Aorta (tissue), 5 donors: ENCODE measurements around the gene PAFAH2. TPM values are rescaled to one million over a fixed set of nuclear protein-coding genes. Genes with fewer than 3 reads are reported as not detected.
"Not testable (repeated sequence)": the region's sequence is repeated elsewhere in the genome, so short reads cannot be mapped to it uniquely, and the experiment has no call there.

ENCODE experiments used
- ATAC-seq: fragments of 200-7000 bp; cut with Tn5 transposase; one replicate; pipeline ENCODE4 v1.9.1; 2022; ENCODE audit warnings: moderate library complexity; ENCODE audit not compliant: low FRiP score
- DNase-seq, 2 donors: peaks; one replicate each; pipeline ENCODE4 v3.0.0-alpha.2; 2020
- H3K27ac ChIP-seq, 2 donors: one replicate each; pipeline ENCODE4 v1.5.1; 2013; ENCODE audit warnings: low read length in 2 of 2, mild to moderate bottlenecking in 2 of 2, moderate library complexity in 2 of 2, control low read depth in 1 of 2, inconsistent platforms in 1 of 2, low read depth in 1 of 2
- H3K27me3 ChIP-seq, 2 donors: one replicate each; pipeline ENCODE4 v1.6.1; 2013; ENCODE audit warnings: control low read depth in 1 of 2, low read length in 1 of 2, mild to moderate bottlenecking in 1 of 2, moderate library complexity in 1 of 2; ENCODE audit not compliant: insufficient read depth in 2 of 2, control insufficient read depth in 1 of 2
- H3K36me3 ChIP-seq, 2 donors: one replicate each; pipeline ENCODE4 v1.6.1; 2013; ENCODE audit warnings: control low read depth in 1 of 2, low read length in 1 of 2, mild to moderate bottlenecking in 1 of 2; ENCODE audit not compliant: insufficient read depth in 2 of 2, control insufficient read depth in 1 of 2
- H3K4me1 ChIP-seq, 2 donors: one replicate each; pipeline ENCODE4 v1.6.1; 2013; ENCODE audit warnings: low read length in 2 of 2, control low read depth in 1 of 2, mild to moderate bottlenecking in 1 of 2, moderate library complexity in 1 of 2; ENCODE audit not compliant: insufficient read depth in 2 of 2, control insufficient read depth in 1 of 2
- H3K4me3 ChIP-seq, 2 donors: one replicate each; pipeline ENCODE4 v1.5.1; 2013; ENCODE audit warnings: low read length in 2 of 2, control low read depth in 1 of 2, mild to moderate bottlenecking in 1 of 2
- H3K9me3 ChIP-seq: one replicate; pipeline ENCODE4 v1.6.1; 2013; ENCODE audit warnings: mild to moderate bottlenecking, low read length; ENCODE audit not compliant: control insufficient read depth
- WGBS, 2 donors: extraction: QIAGEN DNeasy Blood & Tissue Kit; methylation state at CpG; one replicate each; pipeline ENCODE4 v1.1.7; 2013; 5-methylcytosine and 5-hydroxymethylcytosine counted together
- intact Hi-C, 2 donors: fragments of 100-400 bp; cut with DNase I; formaldehyde crosslinking; loops; one replicate each; pipeline versions ENCODE4 v1.14.2 to v1.15.0; 2022
- polyA plus RNA-seq, 2 donors: library from polyadenylated mRNA; stranded (reverse); fragments of 200-250 nt; gene quantifications; one replicate each; pipeline ENCODE4 v1.2.3, GENCODE V29; 2013
- total RNA-seq, 2 donors: library from RNA; stranded (reverse); fragmentation: NEBNext Ultra II Directional; extraction: Animal tissue kit (Norgen Biotek cat#: 25700); gene quantifications; one replicate each; pipeline ENCODE4 v1.2.1, GENCODE V29; 2021
- donor health status: healthy with polysubstance abuse.
- donor health status: Bipolar disorder and iron deficiency.
- donor health status: DM: no; HTN: no; CAD: no.
- donor health status: DM: no; HTN: no; CAD: no.
- donor health status: DM: yes; HTN: yes; CAD: no.

PAFAH2 gene
- total and polyA plus RNA-seq, 4 donors = 3.7 to 6.4 (median 4.8) TPM

GRCh38 chr1:25993197-25993951, 4.5 kb downstream of the PAFAH2 start:
- 87 to 88% methylated on average over 8 of the region's 8 CpGs for WGBS, 2 donors

DNA sequence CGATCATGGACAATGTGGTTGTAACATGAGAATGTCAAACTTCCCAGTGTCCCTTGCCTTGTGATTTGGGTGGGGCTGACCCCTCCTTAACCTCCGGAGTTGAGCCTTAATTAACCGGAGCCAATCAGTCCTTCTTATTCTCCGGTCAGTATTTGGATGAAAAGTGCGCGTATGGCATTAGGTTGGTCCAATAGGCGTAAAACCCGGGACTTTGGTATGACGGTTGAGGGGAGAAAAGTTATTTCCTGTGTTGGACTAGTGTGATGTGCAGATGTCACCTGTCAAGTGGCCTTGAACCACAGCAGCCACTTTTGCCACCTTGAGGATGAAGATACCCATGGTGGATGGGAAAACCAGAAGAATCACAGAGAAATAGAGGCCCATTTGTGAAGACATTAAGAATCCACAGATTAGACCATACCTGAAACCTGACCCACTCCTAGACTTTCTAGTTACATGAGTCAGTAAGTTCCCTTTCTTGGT, 5.1 kb downstream of the PAFAH2 start:
- Histone ChIP-seq H3K36me3 (peaks cover 0 to 2% of the 10 kb centered on the region in 2 donors), H3K9me3 (no peaks in the 10 kb centered on the region), H3K27ac (no peak overlapping the region), H3K4me1 (no peaks in the 10 kb centered on the region), H3K4me3 (no peak overlapping the region), H3K27me3 (no peaks in the 10 kb centered on the region)
- ATAC-seq (no peak), DNase-seq (no peak)
- 92 to 93% methylated on average over 9 of the region's 9 CpGs for WGBS, 2 donors
- intact Hi-C loops = no loop called here

More at GRCh38 chr1:25993197-25993951, 4.5 kb downstream of the PAFAH2 start:
- Histone ChIP-seq H3K9me3 (no peaks in the 10 kb centered on the region), H3K27ac (no peak overlapping the region), H3K36me3 (peaks cover 0 to 2% of the 10 kb centered on the region in 2 donors), H3K27me3 (no peaks in the 10 kb centered on the region), H3K4me3 (no peak overlapping the region), H3K4me1 (no peaks in the 10 kb centered on the region)
- ATAC-seq = no peak
- intact Hi-C loops = no loop called here
- DNase-seq = no peak

DNA sequence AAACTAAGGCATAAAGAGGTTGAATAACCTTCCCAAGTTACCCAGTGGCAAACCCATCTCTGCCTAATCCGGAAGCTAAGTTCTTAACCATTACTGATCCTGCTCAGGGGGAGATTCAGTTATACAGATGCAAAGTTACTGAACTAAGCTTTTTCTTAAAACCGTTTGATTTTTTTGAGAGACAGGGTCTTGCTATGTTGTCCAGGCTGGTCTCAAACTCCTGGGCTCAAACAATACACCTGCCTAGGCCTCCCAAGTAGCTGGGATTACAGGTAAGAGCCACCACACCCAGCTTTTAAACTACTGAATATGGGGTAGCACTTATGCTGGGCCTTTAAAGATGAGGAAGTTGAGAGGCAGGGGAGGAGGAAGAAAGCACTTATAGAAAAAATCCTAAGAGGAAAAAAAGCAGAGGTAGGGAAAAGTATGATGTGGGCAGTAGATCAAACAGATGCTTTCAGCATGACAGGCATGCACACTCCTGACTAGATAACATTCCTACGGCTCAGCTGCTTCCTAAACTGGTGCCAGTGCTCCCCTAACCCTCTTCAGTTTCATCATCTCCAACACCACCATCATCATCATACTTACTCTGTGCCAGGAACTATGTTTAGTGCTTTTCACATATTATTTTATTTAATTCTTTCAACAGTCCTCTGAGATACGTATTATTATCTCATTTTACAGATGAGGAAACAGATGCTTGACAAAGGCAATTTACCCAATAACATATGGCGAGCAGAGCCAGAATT, 5.8 kb downstream of the PAFAH2 start:
- WGBS, 2 donors = 88 to 89% methylated on average over 5 of the region's 5 CpGs
- Histone ChIP-seq H3K27ac (no peak overlapping the region), H3K36me3 (peaks cover 0 to 2% of the 10 kb centered on the region in 2 donors), H3K4me1 (no peaks in the 10 kb centered on the region), H3K9me3 (no peaks in the 10 kb centered on the region), H3K27me3 (no peaks in the 10 kb centered on the region), H3K4me3 (no peak overlapping the region)
- intact Hi-C loops = no loop called here
- DNase-seq = no peak
- no peak for ATAC-seq

DNA sequence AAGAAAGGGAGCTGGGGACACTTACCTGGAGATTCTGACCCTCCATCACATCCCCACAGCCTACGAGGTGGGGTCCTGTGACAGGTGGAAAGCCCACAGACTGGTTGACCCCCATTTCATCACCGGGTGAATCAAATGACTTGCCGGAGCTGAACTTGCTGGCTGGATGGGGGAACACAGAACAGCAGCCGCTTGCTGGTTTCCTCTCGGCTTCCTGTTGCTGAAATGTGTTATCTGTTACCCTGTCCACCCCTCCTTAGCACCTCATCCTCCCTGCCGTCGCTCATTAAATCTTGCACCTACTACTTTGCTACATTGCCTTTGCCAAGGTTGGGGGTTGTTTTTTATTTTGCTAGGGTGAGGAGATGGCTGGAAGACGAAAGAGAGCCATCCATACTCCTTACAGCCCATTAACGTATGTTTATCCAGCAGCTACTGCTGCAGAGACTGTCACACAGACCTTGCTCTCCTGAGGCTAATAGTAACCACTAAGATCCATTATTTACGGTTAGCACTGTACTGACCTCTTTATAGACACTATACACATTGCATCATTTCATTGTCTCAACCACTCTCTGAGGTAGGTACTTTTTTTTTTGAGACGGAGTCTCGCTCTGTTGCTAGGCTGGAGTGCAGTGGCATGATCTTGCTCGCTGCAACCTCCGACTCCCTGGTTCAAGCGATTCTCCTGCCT, 7.0 kb downstream of the PAFAH2 start:
- H3K36me3 ChIP-seq = peaks cover 0 to 2% of the 10 kb centered on the region in 2 donors
- intact Hi-C loops = no loop called here
- no peaks in the 10 kb centered on the region for H3K27me3 ChIP-seq
- DNase-seq = no peak
- no peaks in the 10 kb centered on the region for H3K4me1 ChIP-seq
- no peak overlapping the region for H3K27ac ChIP-seq
- WGBS, 2 donors = 85 to 86% methylated on average over 15 of the region's 15 CpGs
- no peaks in the 10 kb centered on the region for H3K9me3 ChIP-seq
- ATAC-seq = no peak
- H3K4me3 ChIP-seq = no peak overlapping the region

- WGBS, 2 donors = 88 to 92% methylated on average over 6 of the region's 6 CpGs
- DNase-seq (no peak), ATAC-seq (no peak)
- intact Hi-C loops = no loop called here
- Histone ChIP-seq H3K36me3 (peaks cover 0 to 2% of the 10 kb centered on the region in 2 donors), H3K4me1 (no peaks in the 10 kb centered on the region), H3K27me3 (no peaks in the 10 kb centered on the region), H3K9me3 (no peaks in the 10 kb centered on the region), H3K4me3 (no peak overlapping the region), H3K27ac (no peak overlapping the region)
Observed at GRCh38 chr1:25990251-25990650, 7.6 kb downstream of the PAFAH2 start.

GRCh38 chr1:25989440-25990234, 8.2 kb downstream of the PAFAH2 start:
- DNase-seq (no peak), ATAC-seq (no peak)
- Histone ChIP-seq H3K4me3 (no peak overlapping the region), H3K36me3 (peaks cover 0 to 2% of the 10 kb centered on the region in 2 donors), H3K4me1 (no peaks in the 10 kb centered on the region), H3K27ac (no peak overlapping the region), H3K27me3 (no peaks in the 10 kb centered on the region), H3K9me3 (no peaks in the 10 kb centered on the region)
- intact Hi-C loops = no loop called here
- 91 to 93% methylated on average over 11 of the region's 11 CpGs for WGBS, 2 donors

DNA sequence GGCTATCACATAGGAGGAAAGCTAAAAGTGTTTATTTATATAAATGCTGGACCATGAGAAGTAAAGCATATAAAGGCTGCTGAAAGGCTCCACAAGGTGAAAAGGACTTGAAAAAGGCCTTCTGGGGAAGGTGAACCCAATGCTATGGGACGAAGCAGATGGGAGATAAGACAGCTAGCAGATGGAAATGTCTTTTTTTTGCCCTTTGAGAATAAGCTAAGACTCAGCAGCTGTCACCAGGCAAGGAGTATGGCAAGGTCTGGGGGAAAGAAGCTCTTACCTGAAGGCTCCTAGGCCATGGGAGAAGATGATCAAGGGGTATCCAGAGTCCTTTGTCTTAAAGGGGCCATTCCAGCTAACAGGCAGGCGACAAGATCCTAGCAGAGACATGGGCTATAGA, 9.9 kb downstream of the PAFAH2 start:
- DNase-seq = no peak
- no peak overlapping the region for H3K4me3 ChIP-seq
- H3K27ac ChIP-seq = no peak overlapping the region
- H3K27me3 ChIP-seq = no peaks in the 10 kb centered on the region
- H3K9me3 ChIP-seq = no peaks in the 10 kb centered on the region
- no peak for ATAC-seq
- intact Hi-C loops = no loop called here
- 89 to 92% methylated on average over 2 of the region's 2 CpGs for WGBS, 2 donors
- no peaks in the 10 kb centered on the region for H3K4me1 ChIP-seq
- H3K36me3 ChIP-seq = peaks cover 3 to 5% of the 10 kb centered on the region in 2 donors

DNA sequence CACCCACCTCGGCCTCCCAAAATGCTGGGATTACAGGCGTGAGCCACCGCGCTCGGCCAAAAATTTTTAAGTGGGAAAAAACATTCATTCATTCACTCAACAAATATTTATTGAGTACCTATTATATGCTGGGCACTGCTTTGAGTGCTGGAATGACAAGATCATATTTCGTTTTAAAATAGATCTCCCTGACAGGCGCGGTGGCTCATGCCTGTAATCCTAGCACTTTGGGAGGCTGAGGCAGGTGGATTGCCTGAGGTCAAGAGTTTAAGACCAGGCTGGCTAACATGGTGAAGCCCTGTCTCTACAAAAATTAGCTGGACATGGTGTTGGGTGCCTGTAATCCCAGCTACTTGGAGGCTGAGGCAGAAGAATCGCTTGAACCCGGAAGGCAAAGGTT, 11.1 kb downstream of the PAFAH2 start:
- ATAC-seq, DNase-seq, H3K9me3 ChIP-seq, H3K27me3 ChIP-seq, H3K4me3 ChIP-seq, H3K4me1 ChIP-seq, intact Hi-C loops, H3K27ac ChIP-seq, H3K36me3 ChIP-seq: not testable (repeated sequence)
- 97% methylated on average over 10 of the region's 10 CpGs for WGBS, 2 donors
